Activated T-cell treated with anti-CD3 and anti-CD28 coated beads for 4 hours (primary cell): ENCODE measurements around the gene SLC11A1.

Experiments
- DNase-seq: peaks from one replicate; pipeline ENCODE4 v3.0.0-alpha.2; 2020

The SLC11A1 gene

DNA sequence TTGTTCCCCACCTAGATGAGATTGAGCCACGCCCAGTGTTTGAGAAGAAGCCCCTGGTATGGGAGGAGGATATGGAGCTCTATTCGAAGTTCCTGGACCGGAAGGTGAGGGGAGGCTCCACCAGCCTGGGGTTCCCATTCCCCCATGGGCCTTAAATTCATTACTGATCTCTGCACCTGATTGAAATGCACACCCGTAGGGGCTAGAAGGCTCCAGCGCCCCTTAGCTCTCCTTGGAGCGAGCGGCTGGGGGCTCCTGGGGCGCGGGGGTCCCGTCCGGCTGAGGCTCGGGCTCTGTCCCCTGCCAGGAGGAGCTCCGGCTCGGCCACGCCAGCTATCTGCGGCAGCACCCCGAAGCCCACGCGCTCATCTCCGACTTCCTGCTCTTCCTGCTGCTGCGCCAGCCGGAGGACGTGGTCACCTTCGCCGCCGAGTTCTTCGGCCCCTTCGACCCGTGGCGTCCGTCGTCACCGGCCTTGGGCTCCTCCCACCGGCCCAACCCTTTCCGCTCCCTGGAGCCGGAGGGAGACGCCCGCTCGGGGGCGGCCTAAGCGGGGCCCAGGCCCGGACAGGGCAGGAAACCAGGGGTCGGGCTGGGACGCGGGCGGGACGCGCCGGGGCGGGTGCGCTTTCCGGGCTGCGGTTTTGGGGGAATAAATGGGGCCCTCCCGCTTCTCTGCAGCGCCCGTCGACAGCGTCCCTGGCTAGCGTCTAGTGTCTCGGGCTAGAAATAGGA is 14.5 kb upstream of the SLC11A1 start:
- peak; percentile 25 for DNase-seq

DNA sequence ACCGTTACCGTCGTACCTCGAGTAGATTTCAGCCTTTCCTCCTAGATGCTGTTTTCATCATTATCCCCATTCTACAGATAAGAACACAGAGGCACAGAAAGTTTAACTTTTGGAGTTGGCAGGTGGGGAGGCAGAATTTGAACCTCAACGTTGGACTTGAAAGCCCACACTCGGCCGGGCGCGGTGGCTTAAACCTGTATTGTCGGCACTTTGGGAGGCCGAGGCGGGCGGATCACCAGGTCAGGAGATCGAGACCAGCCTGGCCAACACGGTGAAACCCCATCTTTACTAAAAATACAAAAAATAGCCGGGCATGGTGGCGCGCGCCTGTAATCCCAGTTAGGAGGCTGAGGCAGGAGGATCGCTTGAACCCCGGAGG is 13.9 kb upstream of the SLC11A1 start:
- DNase-seq, result no peak

DNA sequence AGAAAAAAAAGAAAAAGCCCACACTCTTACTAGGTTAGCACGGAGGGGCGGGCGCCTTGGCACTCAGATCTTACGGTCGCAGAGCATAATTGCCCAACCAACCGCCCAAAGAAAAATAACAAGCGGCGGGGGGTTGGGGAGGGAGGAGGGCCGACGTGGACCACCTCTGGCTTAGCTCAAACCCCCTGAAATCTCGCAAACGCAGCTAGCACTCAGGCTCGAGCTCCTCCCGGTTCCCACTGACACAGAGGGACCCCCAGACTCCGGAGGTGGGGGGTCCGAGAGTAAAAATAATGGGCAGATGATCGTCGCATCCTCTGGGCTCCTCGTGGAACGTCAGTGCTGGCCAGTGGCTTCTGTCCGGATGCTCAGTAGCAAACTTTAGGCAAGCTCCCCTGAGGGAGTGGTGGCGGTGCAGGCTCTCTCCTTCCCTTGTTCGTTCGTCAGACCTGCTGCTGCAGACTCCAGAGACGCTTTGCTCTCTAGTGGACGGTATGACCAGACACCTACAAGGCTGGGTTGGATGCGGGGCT is 13.4 kb upstream of the SLC11A1 start:
- no peak for DNase-seq

DNA sequence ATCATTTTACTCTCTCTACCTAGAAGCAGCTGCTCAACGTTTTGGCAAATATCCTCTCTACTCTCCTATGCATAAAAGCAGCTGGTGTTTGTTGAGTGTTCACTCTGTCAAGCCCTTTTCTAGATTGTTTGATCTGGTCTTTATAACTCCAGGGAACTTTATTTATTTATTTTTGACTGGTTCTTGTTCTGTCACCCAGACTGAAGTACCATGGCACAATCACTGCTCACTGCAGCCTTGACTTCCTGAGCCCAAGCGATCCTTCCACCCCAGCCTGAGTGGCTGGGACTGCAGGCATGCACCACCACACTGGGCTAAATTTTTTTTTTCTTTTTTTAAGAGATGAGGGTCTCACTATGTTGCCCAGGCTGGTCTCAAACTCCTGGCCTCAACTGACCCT is 12.7 kb upstream of the SLC11A1 start:
- DNase-seq, result no peak

DNA sequence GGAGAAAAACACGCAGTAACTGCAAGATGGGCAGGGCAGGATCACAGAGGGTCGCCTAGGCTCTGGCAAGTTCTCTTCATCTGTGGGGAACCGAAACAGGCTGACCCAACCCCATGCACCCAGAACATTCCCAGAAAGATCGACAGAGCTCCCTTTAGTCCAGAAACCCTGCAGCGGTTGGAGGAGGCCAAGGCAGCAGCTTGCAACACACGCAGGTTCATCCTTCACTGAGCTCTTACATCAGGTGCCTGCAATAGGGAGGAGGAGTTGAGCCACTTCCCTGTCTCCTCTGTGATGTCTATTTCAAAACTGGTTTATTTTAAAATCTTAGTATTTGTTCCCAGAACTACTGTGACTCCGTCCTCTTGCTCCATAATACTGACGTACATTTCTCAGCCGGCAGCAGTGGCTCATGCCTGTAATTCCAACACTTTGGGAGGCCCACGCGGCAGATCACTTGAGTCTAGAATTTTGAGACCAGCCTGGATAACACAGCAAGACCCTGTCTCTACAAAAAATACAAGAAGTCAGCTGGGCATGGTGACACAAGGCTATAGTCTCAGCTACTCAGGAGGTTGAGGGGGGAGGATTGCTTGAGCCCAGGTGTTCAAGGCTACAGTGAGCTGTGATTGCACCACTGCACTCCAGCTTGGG is 11.5 kb upstream of the SLC11A1 start:
- DNase-seq, result no peak

DNA sequence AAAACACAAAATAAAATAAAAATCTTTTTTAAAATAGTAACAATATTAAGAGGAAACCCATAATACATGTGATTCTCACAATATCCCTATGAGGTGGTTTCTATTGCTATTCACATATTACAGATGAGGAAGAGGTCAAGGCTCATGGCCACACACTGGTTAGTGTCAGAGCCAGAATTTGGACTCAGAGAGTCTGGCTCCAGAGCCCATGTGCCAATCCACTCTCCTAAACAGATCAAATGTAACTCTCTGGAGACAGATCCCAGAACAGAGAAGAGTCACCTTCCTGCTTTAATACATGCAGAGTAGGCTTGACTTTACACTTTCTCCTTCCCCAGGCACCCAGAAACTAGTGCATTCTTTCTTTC is 10.1 kb upstream of the SLC11A1 start:
- DNase-seq, result no peak

DNA sequence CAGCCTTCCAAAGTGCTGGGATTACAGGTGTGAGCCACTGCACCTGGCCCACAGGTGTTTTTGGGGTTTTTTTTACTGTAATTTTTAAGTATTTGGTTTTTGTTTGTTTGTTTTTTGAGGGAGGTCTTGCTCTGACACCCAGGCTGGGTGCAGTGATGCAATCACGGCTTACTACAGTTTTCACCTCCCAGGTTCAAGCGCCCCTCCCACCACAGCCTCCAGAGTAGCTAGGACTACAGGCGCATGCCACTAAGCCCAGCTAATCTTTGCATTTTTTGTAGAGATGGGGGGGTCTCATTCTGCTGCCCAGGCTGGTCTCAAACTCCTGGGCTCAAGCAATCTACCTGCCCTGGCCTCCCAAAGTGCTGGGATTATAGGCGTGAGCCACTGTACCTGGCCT is 7.3 kb upstream of the SLC11A1 start:
- DNase-seq, result no peak

DNA sequence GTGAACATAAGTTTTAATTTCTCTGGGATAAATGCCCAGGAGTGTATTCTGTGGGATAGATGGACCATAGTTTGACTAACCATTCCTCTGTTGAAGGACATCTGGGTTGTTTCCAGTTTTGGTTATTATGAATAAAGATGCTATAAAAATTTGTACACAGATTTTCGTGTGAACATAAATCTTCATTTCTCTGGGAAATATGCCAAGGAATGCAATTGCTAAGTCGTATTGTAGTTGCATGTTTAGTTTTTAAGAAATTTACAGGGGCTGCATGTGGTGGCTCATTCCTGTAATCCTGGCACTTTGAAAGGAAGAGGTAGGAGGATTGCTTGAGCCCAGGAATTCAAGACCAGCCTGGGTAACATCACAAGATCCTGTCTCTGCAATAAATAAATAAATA is 6.9 kb upstream of the SLC11A1 start:
- DNase-seq, result no peak

DNA sequence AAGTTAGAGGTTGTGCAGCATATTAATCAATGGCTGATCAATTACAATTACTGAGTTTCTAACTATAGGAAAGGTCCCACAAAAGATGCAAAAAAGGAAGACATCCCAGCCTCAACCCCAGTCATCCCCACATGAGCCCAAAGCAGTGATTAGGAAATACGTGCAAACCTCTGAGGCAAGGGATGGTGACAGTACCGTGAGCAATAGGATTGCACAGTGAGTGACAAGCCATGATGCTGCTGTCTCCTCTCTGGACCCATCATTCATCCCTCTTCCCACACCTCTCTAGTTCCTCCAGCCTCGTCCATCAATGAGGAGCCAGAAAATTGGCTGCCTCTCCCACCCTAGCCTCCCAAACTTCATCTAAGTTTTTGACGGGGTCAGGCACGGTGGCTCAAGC is 4.0 kb upstream of the SLC11A1 start:
- no peak for DNase-seq

DNA sequence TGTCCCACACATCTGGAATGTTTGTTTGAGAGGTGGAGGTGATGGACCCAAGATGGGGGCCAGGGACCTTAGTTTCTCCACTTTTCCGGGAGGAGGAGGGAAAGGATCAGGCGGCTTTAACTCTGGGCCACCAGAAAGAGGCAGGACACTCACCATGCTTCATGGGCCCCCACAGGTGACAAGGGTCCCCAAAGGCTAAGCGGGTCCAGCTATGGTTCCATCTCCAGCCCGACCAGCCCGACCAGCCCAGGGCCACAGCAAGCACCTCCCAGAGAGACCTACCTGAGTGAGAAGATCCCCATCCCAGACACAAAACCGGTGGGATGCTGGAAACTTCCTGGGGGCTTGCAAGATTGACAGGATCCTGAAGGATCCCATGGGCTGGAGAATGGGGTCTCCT is 712 bp downstream of the SLC11A1 start:
- DNase-seq, result no peak

DNA sequence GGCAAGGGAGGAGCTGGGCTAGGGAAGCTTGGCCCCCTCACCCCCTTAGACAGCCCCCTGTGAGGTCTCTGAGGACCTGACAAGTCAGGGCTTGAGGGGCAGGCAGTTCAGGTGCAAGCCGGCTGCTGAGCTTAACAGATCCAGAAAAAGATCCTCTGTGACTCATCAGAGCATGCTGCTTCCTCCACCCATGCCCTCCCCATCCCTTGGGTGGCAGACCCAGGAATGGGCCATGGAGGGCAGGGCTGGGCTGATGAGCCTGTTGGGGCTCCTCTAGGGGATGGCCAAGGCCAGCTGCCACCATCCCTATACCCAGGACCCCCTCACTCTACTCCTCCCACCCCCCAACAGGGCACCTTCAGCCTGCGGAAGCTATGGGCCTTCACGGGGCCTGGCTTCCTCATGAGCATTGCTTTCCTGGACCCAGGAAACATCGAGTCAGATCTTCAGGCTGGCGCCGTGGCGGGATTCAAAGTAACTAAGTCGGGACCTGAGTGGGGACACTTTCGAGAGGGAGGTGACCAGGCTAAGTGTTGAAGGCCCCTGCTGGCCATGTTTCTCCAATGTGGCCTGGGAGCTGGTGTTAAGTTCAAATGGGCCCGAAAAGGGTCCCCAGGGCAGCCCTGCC is 1.9 kb downstream of the SLC11A1 start:
- DNase-seq, result no peak

DNA sequence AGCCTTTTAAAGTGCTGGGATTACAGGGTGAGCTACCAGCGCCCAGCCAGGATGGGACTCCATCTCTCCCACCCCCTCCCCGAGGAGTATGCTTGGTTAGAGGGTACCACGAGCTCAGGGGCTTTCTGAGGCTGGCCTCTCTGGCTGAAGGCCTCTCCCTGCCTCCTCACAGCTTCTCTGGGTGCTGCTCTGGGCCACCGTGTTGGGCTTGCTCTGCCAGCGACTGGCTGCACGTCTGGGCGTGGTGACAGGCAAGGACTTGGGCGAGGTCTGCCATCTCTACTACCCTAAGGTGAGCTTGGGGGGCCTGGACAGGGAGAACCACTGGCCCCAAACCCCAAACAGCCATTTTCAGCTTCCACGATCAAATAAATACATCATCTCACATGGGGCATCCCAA is 2.9 kb downstream of the SLC11A1 start:
- no peak for DNase-seq

DNA sequence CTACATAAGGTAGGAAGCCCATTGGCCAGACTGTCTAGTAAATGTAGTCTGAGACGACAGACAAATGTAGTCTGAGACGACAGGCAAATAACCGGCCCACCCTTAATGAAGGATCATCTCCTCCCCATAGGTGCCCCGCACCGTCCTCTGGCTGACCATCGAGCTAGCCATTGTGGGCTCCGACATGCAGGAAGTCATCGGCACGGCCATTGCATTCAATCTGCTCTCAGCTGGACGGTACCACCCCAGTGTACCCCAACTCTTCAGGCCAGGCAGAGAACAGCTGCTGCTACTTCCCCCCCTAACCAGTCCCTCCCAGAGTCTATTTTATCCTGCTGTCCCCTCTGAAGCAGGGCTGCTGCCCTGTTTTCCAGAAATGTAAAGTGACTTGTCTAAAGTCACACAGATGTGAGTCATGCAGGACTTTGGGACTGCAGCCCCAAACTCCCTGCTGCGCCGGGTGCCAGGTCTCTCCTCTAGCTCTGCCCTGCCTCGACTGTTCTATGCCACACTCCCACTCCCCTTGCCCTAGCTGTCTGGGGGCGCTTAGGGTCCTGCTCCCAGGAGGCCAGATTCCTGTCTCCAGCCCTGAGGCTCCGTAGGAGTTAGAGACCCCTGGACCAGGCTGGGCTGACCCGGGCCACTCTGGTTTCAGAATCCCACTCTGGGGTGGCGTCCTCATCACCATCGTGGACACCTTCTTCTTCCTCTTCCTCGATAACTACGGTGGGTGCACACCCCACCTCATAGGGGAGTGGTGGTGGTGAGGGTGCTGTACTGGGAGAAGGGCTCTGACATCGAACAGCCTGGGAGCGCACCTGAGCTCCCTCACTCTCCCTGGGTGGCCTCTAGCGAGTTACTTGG is 4.7 kb downstream of the SLC11A1 start:
- no peak for DNase-seq

DNA sequence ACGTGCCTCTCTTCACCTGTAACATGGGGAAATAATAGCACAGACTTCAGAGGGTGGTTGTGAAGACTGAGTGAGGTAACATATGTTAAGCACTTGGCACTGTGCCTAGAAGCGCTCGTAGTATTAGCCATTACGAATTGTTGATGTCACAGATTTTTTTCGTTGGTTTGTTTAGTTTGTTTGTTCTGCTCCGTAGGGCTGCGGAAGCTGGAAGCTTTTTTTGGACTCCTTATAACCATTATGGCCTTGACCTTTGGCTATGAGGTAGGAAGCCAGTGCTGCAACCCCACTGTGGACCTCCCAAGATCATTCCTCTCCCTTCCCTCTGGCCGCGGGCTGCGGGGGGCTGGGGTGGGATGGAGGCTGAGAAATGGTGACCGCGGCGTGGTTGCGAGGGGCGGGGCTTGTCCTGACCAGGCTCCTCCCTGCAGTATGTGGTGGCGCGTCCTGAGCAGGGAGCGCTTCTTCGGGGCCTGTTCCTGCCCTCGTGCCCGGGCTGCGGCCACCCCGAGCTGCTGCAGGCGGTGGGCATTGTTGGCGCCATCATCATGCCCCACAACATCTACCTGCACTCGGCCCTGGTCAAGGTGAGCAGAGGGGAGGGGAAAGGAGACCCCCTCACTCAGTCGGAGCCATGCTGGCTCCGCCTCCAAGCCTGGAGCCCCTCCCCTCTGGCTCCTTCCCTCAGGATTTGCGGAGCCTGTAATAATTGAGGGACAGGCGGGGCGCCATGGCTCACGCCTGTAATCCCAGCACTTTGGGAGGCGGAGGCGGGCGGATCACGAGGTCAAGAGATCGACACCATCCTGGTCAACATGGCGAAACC is 5.5 kb downstream of the SLC11A1 start:
- no peak for DNase-seq

DNA sequence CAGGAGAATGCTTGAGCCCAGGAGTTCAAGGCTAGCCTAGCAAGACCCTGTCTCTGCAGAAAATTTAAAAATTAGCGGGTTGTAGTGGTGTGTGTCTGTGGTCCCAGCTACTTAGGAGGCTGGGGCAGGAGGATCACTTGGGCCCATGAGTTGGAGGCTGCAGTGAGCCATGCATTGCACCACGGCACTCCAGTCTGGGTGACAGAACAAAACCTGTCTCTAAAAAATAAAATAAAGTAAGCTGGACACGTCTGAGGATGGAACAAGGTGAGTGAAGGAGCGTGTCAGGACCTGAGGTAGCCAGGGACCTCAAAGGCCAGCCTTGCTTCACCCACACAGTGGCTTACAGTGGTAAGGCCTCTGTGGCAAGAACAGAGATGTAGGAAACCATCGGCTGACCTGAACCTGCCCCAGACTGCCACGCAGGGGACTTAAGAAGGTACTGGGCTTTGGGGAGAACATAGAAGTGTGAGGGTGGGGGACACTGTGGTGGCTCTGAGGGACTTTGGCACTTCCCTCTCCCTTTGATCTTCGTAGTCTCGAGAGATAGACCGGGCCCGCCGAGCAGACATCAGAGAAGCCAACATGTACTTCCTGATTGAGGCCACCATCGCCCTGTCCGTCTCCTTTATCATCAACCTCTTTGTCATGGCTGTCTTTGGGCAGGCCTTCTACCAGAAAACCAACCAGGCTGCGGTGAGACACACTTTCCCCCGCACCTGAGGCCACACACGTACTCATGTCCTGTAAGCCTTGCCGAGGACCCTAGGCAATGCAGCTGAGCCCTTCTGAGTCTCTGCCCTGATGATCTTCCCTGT is 7.5 kb downstream of the SLC11A1 start:
- DNase-seq, result no peak

DNA sequence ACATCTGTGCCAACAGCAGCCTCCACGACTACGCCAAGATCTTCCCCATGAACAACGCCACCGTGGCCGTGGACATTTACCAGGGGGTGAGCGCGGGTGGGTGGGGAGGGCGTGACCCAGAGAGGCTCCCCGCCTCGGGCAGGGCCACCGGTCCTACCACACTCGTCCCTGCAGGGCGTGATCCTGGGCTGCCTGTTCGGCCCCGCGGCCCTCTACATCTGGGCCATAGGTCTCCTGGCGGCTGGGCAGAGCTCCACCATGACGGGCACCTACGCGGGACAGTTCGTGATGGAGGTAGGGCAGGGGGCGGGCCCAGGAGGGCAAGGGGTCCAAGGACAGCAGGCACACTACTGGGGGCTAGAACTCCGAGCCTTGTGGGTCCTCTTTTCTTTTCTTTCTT is 9.1 kb downstream of the SLC11A1 start:
- no peak for DNase-seq

DNA sequence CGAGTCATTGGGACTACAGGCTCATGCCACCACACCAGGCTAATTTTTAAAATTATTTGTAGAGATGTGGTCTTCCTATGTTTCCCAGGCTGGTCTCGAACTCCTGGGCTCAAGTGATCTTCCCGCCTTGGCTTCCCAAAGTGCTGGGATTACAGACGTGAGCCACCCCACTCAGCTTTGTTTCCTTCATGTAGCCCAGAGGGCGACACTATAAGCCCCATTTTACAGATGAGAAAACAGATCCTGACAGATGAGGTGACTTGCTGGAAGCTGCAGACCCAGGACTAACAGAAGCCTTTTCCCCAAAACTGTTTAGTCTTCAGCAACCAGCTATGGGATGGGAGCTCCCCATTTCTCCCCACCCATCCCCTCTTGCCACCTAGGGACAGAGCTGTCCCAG is 10.4 kb downstream of the SLC11A1 start:
- no peak for DNase-seq

DNA sequence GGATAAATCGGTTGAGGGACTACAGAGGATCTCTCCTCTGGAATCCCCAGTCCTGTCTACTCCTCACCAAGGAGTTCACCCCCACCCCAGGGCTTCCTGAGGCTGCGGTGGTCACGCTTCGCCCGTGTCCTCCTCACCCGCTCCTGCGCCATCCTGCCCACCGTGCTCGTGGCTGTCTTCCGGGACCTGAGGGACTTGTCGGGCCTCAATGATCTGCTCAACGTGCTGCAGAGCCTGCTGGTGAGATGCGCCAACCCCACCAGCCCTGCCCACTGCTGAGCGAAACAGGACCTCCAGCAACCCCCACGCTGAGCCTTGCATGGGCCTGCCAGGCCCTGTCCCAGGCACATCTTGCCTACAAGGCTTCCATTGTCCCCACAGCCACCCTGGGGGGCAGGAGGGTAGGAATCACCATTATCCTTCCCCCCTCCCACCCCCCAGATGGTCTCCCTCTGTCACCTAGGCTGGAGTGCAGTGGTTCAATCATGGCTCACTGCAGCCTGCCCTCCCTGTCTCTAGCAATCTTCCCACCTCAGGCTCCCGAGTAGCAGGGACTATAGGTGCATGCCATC is 10.9 kb downstream of the SLC11A1 start:
- no peak for DNase-seq

DNA sequence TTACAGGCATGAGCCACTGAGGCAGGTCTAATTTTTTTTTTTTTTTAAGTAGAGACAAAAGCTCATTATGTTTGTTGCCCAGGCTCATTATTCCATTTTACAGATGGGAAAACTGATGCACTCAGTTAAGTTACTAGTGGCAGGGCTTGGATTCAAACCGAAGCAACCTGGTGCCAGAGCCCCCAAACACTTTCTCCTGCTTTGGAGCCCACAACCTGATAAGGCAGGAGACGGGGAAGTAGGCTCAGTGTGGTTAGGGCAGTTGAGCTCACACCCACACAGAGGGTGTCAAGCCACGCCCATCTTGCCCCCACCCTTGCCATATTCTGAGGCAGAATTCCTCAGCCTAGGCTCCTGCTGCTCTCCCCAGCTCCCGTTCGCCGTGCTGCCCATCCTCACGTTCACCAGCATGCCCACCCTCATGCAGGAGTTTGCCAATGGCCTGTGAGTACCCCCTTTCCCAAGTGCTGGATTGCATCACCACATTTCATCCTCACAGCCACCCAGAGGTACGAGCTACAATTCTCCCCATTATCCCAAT is 11.7 kb downstream of the SLC11A1 start:
- no peak for DNase-seq

DNA sequence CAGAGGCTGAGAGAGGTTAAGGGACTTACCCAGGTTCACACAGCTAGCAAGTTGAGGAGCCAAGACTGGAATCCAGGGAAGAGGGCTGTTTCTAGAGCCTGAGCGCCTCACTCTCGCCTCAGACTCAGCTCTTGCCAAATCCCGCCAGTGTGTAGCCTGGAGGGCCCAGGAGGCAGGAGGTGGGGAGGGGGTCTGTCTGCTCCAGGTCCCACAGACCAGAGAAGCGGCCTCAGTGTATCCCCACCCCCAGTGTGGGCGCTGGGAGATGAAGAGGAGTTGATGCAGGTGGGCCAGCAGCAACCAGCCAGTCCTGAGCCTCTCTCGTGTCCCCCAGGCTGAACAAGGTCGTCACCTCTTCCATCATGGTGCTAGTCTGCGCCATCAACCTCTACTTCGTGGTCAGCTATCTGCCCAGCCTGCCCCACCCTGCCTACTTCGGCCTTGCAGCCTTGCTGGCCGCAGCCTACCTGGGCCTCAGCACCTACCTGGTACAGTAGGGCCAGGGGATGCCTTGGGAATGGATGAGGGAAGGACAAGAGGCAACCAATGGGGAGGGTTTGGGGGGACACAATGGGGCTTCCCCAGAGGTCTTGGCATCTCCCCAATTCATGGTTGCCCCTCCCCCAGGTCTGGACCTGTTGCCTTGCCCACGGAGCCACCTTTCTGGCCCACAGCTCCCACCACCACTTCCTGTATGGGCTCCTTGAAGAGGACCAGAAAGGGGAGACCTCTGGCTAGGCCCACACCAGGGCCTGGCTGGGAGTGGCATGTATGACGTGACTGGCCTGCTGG is 12.4 kb downstream of the SLC11A1 start:
- DNase-seq, result no peak
